ENCODE measurements around the gene ZXDC.

GRCh38 chr3:126479642-126480041 lies 4.0 kb upstream of the ZXDC start:
- TF ChIP-seq EZH2 (IDR thresholded peaks at IDR 0.05): no peak
- TF ChIP-seq POLR2AphosphoS5 (IDR thresholded peaks at IDR 0.05; ENCODE audit: borderline replicate concordance, low read depth, low read length): no peak

Measured in SK-N-MC (cell line).